Kidney (tissue), 14 donors: ENCODE results near the gene ENPP6. TPM values are rescaled to one million over a fixed set of nuclear protein-coding genes. Genes with fewer than 3 reads are reported as not detected.

Experiments
- DNase-seq, 5 donors: peaks; one replicate each; pipeline ENCODE4 v3.0.0-alpha.2; 2013 to 2020
- FAIRE-seq: peaks from 2 replicates; lab custom pipeline; 2012; peaks lifted over from hg19 to GRCh38; lab: Jason Lieb, UNC
- H3K27ac ChIP-seq, 2 donors: one replicate each; pipeline ENCODE4 v1.7.0; 2013; ENCODE audit warnings: low read depth in 2 of 2, low read length in 2 of 2, inconsistent platforms in 1 of 2
- H3K27me3 ChIP-seq: one replicate; pipeline ENCODE4 v1.7.1; 2013; ENCODE audit warnings: low read length, inconsistent platforms; ENCODE audit not compliant: control insufficient read depth, insufficient read depth
- H3K36me3 ChIP-seq, 3 donors: one replicate each; pipeline versions ENCODE4 v1.7.0 to v1.7.1; 2013; ENCODE audit warnings: low read length in 3 of 3, control low read depth in 1 of 3, inconsistent platforms in 1 of 3; ENCODE audit not compliant: insufficient read depth in 3 of 3, control insufficient read depth in 2 of 3
- H3K4me1 ChIP-seq, 3 donors: one replicate each; pipeline versions ENCODE4 v1.7.0 to v1.7.1; 2013; ENCODE audit warnings: low read length in 3 of 3, inconsistent platforms in 1 of 3, low read depth in 1 of 3; ENCODE audit not compliant: control insufficient read depth in 2 of 3, insufficient read depth in 2 of 3
- H3K4me3 ChIP-seq, 3 donors: one replicate each; pipeline versions ENCODE4 v1.7.0 to v1.8.1; 2013; ENCODE audit warnings: low read length in 3 of 3, control low read depth in 1 of 3, inconsistent platforms in 1 of 3
- H3K9ac ChIP-seq, 3 donors: one replicate each; pipeline versions ENCODE4 v1.7.0 to v1.7.1; 2013; ENCODE audit warnings: low read length in 3 of 3, control low read depth in 1 of 3, inconsistent platforms in 1 of 3
- H3K9me3 ChIP-seq, 3 donors: one replicate each; pipeline versions ENCODE4 v1.7.0 to v1.7.1; 2013; ENCODE audit warnings: low read length in 3 of 3, control low read depth in 1 of 3, inconsistent platforms in 1 of 3; ENCODE audit not compliant: control insufficient read depth in 2 of 3, insufficient read depth in 1 of 3
- intact Hi-C: fragments of 100-400 bp; cut with DNase I; formaldehyde crosslinking; loops from one replicate; pipeline ENCODE4 v1.11.1; 2022
- polyA plus RNA-seq: library from polyadenylated mRNA; stranded (reverse); fragments of 350-450 nt; fragmentation: Illumina TruSeq; extraction: RNeasy Lipid Tissue Mini Kit (QIAGEN cat#74804); gene quantifications from one replicate; pipeline ENCODE4 v1.2.3, GENCODE V29; 2014; ENCODE audit warnings: low read depth, low replicate concordance; ENCODE audit not compliant: insufficient read depth
- total RNA-seq: library from RNA; stranded (reverse); fragmentation: NEBNext Ultra II Directional; extraction: Animal tissue kit (Norgen Biotek cat#: 25700); gene quantifications from one replicate; pipeline ENCODE4 v1.2.1, GENCODE V29; 2021
- TF ChIP-seq, protein P1 (sequence below): IDR thresholded peaks from 3 replicates; pipeline ENCODE4 v1.5.1; 2012; ENCODE audit warnings: mild to moderate bottlenecking, moderate library complexity, borderline replicate concordance; ENCODE audit not compliant: insufficient read depth; ENCODE audit errors: extremely low read depth
- donor health status: control.
- donor health status: control.
- donor health status: control.
- donor health status: control.
- donor health status: control.
- donor health status: DM: yes; HTN: yes; CAD: no.
- donor health status: Normal renal cell carcinoma (clear cell type).

ENPP6 gene
- total and polyA plus RNA-seq, 2 donors from 2014 or later: 0.91 to 7.2 TPM

DNA sequence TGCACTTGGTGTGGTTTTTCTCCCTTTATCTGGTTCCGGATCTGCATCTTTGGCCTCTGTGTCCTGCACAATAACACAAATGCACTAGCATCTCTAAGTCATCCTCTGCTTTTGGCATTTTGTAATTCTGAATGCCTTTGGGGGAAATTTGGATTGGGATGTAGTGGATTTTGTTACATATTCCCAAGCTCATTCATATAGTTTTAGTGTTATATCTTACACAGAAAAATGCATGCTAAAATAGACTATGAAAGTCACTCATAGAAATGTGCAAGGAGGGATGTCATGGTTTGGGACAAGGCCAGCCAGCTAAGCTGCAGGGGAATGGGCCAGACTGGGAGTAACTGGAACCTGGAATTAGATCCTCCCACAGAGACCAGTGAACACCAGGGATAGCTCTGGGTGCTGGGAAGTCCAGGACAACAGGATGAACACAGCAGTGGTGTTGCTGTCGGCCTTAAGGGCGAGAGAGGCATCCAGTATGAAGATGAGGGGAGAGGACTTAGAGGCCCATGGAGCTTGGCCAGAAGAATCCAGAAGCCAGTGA lies 20.1 kb downstream of the ENPP6 start:
- TF ChIP-seq, protein P1, sequence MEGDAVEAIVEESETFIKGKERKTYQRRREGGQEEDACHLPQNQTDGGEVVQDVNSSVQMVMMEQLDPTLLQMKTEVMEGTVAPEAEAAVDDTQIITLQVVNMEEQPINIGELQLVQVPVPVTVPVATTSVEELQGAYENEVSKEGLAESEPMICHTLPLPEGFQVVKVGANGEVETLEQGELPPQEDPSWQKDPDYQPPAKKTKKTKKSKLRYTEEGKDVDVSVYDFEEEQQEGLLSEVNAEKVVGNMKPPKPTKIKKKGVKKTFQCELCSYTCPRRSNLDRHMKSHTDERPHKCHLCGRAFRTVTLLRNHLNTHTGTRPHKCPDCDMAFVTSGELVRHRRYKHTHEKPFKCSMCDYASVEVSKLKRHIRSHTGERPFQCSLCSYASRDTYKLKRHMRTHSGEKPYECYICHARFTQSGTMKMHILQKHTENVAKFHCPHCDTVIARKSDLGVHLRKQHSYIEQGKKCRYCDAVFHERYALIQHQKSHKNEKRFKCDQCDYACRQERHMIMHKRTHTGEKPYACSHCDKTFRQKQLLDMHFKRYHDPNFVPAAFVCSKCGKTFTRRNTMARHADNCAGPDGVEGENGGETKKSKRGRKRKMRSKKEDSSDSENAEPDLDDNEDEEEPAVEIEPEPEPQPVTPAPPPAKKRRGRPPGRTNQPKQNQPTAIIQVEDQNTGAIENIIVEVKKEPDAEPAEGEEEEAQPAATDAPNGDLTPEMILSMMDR: no peak
- H3K9ac ChIP-seq: no peak overlapping the region
- DNase-seq (no peak), FAIRE-seq (no peak)
- no peaks in the 10 kb centered on the region for H3K36me3 ChIP-seq
- H3K9me3 ChIP-seq: no peaks in the 10 kb centered on the region
- no peak overlapping the region for H3K4me3 ChIP-seq
- H3K27ac ChIP-seq: no peak overlapping the region
- H3K4me1 ChIP-seq: peaks cover 0 to 4% (median 0%) of the 10 kb centered on the region in 3 donors
- H3K27me3 ChIP-seq: no peaks in the 10 kb centered on the region
- intact Hi-C loops: no loop called here

DNA sequence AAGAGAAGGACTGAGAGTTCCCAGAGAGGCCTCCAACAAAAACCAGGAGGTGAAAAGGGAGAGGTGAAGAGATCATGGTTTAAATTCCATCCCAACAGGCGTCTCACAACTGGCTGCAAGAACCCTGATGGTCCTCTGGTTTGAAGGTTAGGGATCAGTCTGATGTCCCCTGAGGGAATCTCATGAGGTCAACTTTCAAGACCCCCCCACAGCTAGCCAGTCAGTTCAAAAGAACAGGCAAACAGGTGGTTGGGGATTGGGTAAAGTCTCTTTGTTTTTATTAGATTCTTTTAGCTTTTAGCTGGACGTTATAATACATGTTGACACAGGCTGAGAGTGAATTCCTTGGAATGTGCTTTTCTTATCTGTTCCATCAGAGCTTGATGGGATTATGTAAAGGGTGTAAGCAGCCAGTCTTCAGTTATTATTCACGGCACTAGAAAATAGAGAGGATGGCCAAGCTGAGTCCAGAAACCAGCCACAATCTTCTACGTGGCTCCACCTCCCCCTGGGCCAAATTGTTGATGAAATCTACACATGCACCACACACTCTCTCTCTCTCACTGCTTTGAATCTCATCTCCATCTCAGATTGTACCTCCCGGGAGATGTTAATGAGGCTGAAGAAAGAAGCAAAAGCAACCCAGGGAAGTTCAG lies 20.8 kb downstream of the ENPP6 start:
- H3K27ac ChIP-seq: no peak overlapping the region
- no peaks in the 10 kb centered on the region for H3K27me3 ChIP-seq
- no peaks in the 10 kb centered on the region for H3K9me3 ChIP-seq
- DNase-seq (peak in 1 of 5 donors; percentile 15), FAIRE-seq (no peak)
- intact Hi-C loops: no loop called here
- H3K36me3 ChIP-seq: no peaks in the 10 kb centered on the region
- no peak overlapping the region for H3K9ac ChIP-seq
- no peak overlapping the region for H3K4me3 ChIP-seq
- TF ChIP-seq, protein P1: no peak
- H3K4me1 ChIP-seq: peaks cover 0 to 4% (median 0%) of the 10 kb centered on the region in 3 donors

DNA sequence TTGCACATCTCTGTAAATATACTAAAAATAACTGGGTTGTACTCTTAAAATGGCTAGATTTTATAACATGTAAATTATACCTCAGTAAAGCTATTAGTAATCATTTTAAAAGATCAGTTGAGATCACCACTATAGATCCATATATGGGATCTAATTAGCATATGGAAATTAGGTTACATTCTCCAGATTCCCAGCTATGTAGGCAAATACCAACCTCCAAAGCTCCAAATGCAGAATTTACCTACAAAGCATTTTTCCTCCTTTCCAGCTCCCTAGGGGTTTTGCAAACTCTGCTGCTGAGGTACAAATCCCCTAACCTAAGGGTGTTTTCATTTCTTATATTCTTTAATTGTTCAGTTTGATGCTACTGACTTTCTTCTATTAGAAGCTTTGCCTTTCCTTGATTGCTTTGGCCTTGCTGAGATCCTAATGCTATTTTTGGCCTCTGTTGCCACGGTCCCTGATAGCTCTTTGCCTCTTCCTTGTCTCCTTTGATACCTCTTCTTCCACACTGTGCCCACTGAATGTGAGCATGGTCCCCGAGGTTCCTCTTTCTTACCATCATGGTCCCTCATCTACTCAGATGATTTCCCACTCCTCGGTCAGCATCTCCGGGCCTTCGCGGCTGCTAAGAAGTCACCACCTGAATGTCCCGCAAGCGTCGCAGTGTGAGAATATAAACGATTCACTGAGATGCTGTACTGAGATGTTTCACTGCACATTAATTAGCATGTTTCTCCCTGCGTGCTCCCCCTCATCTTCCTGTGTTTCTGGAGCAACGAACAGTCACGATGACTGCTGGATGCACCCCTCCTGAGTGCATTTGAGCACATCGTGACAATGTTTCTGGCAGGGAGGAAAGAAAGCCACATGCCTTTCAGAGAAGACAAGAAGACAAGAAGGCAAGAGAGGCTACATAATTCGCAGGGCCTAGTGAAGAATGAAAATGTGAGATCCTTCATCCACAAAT lies 23.8 kb downstream of the ENPP6 start:
- no peak overlapping the region for H3K9ac ChIP-seq
- DNase-seq (no peak), FAIRE-seq (no peak)
- H3K27ac ChIP-seq: no peak overlapping the region
- no peaks in the 10 kb centered on the region for H3K36me3 ChIP-seq
- no peaks in the 10 kb centered on the region for H3K4me1 ChIP-seq
- no peaks in the 10 kb centered on the region for H3K9me3 ChIP-seq
- no peak overlapping the region for H3K4me3 ChIP-seq
- intact Hi-C loops: no loop called here
- H3K27me3 ChIP-seq: no peaks in the 10 kb centered on the region
- TF ChIP-seq, protein P1: no peak
